Myocyte (in vitro differentiated cells): ENCODE results near the gene PGD. TPM values are rescaled to one million over a fixed set of nuclear protein-coding genes. Genes with fewer than 3 reads are reported as not detected.
"Not testable (repeated sequence)": the region's sequence is repeated elsewhere in the genome, so short reads cannot be mapped to it uniquely, and the experiment has no call there.

Experiments
- DNase-seq: peaks from one replicate; pipeline ENCODE4 v3.0.0-alpha.2; 2012; ENCODE audit warnings: low read depth
- total RNA-seq: library from RNA; depleted of rRNA; stranded (reverse); fragments of >200 nt; gene quantifications from 2 replicates; pipeline ENCODE4 v1.2.3, GENCODE V29; 2014

Gene PGD
- total RNA-seq, 1 donor from 2014 or later, result 165 TPM

DNA sequence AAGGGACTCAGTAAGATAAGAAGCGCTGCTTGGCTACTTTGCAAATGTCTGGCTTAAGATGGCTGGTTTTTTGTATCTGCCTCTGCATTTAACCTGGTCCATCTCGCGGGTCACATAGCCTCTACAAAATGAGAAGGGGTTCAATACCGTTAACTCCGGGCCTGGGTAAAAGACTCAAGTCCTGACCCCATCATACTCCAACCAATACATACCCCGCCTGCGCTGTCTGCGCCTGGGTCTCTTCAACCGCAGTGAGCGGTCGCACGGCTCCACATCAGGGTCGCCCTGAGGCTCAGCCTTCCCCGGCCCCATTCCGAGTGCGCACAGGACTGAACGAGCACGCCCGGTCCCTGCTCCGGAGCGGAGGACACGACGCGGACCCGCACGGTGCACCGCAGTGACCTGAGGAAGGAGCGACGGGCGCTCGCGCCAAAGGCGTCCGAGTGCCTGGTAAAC lies 558 bp upstream of the PGD start:
- no peak for DNase-seq

DNA sequence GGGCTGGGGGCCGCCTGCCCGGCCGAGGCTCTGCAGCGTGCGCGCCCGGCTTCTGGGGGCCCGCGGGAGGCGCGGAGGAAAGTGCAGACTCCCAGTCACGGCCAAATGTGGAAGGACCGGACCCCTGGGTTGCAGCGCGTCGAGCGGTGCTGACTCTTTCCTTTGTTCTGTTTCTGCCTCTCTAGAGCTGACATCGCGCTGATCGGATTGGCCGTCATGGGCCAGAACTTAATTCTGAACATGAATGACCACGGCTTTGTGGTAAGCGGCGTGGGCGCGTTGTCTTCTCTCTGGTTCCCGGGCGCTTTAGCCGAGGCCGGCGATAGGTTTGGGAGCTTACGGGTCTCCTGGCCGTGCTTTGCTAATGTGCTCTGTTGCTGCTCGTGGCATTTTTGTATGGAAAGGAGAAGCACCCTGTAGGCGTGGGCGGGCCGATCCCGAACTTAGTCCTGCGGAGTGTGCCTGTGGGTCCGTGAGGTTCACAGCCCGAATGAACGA lies 629 bp downstream of the PGD start:
- peak; percentile 57 for DNase-seq

DNA sequence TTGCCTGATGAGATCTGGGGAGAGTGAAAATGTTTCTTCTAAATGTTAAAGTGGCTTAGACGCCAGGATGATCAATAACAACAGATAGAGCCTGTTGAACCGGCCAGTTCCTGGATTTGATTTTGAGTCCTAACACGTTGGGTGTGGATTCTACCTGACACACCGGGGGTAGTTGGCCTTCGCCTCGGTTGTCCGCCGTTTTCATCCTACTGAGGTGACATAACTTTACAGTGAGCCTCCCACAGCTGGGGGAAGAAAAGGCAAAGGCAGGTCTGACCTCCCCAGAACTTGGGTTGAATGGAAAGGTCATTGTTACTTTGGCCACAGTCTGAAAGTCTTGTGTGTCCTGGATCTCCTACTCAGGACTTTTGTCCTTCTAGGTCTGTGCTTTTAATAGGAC lies 1.1 kb downstream of the PGD start:
- no peak for DNase-seq

DNA sequence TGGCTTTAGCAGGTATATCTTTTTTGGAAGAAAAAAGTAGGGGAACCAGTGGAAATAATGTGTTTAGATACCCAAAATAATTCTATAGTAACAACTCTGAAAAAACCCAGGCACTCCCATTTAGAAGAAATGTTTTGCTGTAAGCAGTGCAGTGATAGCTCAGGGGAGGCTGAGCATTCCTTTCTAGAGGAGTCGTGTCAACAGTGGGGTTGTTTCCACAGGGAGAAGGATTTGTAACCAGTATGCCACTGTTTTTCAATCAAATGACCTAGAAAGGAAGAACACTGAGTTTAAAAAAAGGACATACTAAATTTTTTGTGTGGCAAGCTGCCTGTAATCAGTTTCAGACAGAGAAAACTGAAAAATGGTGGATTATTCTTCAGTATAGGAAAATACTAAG lies 2.4 kb downstream of the PGD start:
- peak; percentile 38 for DNase-seq

DNA sequence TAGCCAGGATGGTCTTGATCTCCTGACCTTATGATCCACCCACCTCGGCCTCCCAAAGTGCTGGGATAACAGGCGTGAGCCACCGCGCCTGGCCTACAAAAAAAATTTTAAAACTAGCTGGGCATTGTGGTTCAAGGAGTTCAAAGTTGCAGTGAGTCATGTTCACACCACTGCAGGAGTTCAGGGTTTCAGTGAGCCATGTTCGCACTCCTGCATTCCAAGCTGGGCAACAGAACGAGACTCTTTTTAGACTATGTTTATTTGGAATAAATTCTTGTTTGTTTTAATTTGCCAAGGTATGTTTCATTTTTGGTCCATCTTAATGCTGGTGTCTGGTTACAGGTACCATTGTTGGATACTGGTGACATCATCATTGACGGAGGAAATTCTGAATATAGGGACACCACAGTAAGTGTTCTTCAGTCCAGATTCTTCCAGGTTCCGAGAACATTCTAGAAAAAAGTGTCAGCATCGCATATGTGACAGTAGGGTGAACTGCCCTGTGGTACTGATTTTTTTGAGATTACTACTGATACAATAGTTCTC lies 3.9 kb downstream of the PGD start:
- peak; percentile 35 for DNase-seq

DNA sequence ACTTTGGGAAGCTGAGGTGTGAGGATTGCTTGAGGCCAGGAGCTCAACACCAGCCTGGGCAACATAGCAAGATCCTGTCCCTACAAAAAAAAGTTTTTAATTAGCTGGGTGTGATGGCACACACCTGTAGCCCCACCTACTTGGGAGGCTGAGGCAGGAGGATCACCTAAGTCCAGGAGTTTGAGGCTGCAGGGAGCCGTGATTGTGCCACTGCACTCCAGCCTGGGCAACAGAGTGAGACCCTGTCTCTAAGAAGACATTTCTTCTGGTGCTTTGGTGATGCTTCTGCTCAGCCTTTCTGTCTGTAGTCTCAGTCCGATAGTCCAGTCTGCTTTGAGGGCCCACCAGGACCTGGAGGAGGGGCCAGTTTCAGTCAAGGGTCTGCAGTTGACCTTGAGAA lies 8.3 kb downstream of the PGD start:
- DNase-seq, result no peak

DNA sequence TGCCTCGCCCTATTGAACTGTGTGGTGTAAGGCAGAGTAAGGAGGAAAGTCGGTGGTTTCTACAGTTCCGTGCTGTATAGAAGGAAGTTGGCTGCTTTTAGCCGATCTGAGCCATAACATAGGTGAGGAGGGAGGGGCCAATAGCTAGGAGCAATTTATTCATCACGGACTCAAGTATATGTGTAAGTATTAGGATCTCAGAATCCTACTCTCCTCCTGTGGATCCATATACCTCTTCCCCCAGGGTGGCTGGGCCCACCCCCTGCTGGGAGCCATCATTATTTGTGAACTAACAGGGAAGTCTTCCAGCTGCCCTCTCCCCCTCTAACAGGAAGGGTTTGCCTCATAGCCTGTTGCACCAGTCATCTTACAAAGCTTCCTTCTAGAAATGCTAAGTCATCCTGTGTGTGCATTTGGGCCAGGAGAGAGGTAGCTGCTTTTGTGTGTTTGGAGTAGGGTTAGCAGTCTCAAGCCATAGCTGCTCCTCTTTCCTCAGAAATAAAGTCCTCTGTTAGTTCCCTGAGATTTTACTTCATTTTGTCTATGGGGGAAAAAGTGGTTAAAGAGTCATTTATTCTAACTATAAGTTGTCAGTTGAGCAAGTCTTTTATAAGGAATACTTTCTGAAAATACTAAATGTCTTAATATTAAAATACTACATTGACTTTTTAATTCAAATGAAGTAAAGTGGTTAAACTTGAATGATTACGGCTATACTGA lies 16.5 kb downstream of the PGD start:
- DNase-seq, result peak; percentile 22

DNA sequence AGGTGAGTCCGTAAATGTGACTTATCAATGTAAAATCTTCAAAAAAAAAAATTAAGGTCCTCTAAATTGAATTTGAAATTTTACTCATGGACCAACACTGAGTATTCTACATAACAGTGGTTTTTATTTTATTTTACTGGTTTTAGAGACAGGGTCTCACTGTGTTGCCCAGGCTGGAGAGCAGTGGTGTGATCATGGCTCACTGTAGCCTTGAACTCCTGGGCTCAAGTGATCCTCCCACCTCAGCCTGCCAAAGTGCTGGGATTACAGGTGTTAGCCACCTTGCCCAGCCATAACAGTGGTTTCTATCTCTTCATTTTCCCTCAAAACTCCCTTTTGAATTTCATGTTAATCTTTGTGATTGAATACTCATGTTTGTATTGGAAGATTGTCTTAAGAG lies 17.1 kb downstream of the PGD start:
- DNase-seq, result not testable (repeated sequence)

DNA sequence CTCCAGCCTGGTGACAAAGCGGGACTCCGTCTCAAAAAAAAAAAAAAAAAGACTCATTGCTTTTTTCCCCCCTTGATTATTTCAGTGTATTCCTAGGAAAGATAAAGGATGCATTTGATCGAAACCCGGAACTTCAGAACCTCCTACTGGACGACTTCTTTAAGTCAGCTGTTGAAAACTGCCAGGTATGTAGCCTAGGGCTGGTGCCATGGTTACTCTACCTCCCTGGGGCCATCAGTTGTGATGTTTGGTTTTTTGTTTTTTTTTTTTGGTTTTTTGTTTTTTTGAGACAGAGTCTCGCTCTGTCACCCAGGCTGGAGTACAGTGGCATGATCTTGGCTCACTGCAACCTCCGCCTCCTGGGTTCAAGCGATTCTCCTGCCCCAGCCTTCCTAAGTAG lies 19.9 kb downstream of the PGD start:
- DNase-seq, result not testable (repeated sequence)

DNA sequence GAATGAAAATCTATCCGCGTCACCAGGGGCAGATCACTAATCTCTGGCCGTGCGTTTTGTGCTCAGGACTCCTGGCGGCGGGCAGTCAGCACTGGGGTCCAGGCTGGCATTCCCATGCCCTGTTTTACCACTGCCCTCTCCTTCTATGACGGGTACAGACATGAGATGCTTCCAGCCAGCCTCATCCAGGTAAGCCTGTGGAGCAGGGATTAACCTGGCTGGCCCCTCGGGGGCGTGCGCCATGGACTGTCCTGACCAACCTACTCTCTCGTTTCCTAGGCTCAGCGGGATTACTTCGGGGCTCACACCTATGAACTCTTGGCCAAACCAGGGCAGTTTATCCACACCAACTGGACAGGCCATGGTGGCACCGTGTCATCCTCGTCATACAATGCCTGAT lies 20.5 kb downstream of the PGD start:
- DNase-seq, result no peak

DNA sequence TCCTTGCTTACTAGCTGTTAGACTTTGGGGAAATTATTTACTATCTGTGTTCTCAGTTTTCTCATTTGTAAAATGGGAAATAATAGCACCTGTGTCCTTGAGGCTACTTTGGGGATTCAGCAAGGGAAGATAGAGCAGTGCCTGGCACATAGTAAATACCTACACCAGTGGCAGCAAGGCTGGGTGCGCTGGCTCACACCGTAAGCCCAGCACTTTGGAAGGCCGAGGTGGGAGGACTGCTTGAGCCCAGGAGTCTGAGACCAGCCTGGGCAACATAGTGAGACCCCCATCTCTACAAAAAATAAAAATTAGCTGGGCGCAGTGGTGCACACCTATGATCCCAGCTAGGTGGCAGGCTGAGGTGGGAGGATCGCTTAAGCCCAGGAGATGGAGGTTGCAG lies 22.8 kb downstream of the PGD start:
- DNase-seq, result no peak

DNA sequence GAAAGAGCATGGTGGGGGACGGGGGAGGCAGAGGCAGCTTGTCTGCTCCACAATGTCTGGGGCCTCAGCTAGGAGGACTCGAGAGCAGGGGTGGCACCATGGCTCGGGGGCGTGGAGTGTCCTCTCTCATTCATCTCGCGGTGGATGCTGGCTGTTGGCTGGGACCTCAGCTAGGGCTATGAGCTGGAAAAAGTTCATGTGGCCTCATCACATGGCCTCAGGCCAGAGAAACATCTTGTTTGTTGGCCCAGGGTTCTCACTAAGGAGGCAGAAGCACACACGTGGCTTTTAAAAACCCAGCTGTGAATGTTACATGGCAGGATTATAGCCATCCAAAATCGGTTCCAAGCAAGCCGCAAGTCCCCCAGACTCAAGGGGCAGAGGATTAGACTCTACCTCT lies 25.2 kb downstream of the PGD start:
- peak; percentile 37 for DNase-seq

DNA sequence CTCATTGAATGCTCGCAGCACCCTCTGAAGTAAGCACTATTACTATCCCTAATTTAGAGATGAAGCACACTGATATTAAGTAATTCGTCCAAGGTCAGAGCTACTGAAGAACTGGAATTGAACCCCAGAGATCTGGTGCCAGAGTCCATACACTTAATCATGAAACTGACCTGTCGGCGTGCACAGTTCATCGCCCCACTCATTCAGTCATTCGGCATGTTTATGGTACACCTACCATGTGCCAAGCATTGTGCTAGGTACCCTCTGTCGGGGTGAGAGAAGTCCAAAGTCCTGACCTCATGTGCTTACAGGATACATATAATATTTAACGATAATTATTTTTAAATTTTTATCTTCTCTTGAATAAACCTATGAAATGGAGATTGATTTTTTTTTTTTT lies 25.8 kb downstream of the PGD start:
- DNase-seq, result no peak

DNA sequence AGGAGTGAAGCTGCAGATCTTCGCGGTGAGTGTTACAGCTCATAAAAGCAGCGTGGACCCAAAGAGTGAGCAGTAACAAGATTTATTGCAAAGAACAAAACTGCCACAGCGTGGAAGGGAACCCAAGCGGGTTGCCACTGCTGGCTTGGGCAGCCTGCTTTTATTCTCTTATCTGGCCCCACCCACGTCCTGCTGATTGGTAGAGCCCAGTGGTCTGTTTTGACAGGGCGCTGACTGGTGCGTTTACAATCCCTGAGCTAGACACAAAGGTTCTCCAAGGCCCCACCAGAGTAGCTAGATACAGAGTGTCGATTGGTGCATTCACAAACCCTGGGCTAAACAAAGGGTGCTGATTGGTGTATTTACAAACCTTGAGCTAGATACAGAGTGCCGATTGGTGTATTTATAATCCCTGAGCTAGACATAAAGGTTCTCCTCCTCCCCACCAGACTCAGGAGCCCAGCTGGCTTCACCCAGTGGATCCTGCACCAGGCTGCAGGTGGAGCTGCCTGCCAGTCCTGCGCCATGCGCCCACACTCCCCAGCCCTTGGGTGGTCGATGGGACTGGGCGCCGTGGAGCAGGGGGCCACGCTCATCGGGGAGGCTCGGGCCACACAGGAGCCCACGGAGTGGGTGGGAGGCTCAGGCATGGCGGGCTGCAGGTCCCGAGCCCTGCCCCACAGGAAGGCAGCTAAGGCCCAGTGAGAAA lies 27.1 kb downstream of the PGD start:
- not testable (repeated sequence) for DNase-seq

DNA sequence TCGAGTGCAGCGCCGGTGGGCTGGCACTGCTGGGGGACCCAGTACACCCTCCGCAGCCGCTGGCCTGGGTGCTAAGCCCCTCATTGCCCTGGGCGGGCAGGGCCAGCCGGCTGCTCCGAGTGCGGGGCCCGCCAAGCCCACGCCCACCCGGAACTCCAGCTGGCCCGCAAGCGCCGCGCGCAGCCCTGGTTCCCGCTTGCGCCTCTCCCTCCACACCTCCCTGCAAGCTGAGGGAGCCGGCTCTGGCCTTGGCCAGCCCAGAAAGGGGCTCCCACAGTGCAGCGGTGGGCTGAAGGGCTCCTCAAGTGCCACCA lies 27.6 kb downstream of the PGD start:
- not testable (repeated sequence) for DNase-seq

DNA sequence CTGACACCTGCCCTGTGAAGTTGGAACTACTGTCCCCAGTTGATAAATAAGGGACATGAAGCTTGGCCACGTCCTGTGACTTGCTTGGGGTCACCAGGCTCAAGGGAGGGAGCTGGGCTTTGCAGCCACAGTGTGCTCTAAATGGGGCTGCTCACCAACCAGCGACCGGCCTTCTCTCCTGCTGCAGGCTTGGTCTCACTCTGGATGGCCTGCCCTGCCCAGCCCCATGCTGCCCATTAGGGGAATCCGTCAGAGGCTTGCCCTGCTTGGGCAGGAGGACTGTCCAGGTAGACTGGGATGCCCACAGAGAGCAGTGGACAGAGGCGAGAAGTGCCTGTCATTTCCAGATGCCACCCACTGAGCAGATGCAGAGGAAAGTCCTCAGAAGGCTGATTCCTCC lies 30.1 kb downstream of the PGD start:
- no peak for DNase-seq

DNA sequence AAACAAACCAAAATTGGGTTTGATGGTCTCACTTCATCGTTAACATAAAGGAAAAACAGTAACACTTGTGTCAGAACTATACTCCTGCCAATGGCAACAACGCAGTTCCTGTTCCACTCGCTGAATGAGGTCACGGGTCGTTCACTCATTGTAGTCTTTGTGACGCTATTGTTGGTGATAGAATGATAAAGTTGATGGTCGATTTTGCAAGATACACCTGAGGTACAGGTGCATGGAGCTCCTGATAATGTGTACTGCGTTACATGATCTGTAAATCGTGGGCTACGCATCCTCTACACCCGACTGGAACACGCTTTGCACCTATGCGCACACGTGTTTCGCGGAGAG lies 31.0 kb downstream of the PGD start:
- DNase-seq, result no peak

DNA sequence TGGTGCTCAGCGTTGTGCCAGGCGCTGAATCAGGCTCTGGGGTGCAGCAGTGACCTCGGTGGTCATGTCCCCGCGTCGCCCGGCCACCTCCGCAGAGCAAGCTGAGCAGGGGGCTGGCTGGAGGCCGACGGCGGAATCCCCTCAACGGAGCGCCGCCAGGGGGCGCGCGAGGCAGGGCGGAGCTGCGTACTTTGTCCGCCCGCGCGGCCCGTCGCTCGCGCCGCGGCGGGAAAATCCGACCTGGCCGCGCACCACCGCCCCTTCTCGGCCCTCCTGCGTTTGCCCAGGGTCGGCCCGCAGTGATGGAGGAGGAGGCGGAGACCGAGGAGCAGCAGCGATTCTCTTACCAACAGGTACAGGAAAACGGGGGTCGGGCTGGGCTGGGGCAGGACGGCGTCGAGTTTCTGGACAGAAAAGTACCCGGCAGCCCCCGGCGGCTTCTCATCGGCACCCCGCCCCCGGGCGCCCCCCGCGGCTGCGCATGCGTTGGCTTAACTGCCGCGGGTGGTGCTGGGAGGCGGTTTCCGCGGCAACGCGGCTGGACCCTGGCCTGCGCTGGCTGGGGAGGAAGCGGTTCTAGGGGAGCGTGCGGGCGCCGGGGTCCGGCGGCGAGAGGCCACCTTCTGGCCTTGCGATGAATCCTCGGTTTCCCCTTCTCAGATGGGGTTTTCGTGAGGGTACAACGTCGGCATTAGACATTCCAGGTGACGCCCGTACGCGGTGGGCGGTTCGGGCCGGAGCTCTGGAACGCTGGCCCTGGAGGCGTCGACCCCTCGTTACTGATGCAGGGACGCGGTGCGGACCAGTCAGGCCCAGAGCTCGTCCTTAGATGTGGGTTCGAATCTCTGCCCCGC lies 31.6 kb downstream of the PGD start, which contains the start of gene CENPS:
TSS of gene CENPS (plus strand) at position 218 of the 854 bp plus-strand sequence. CDS start at position 303, 85 bp downstream.
- DNase-seq, result peak; percentile 93

DNA sequence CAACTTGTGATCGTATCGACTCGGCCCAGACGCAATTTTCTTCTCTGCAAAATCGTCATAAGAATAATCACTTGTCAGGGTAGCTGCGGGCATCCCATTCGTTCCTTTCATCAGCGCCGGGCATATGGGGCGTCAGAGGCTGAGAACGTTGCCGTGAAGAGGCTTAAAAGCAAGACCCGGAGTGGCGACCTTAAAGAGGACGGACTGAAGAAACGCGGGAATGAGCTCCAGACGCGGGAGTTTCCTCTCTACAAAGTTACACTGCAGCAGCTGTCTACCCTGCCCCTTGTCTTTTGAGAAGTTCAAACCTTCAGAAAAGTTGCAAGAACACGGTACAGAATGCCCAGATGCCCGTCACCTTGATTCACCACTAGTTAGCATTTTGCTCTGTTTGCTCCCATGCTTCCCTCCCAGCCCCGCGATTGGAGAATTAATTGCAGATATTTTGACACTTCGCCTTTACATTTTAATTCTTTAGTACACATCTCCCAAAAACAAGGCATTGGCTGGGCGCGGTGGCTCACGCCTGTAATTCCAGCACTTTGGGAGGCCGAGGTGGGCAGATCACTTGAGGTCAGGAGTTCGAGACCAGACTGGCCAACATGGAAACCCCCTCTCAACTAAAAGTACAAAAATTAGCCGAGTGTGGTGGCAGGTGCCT lies 32.3 kb downstream of the PGD start:
- DNase-seq, result no peak

DNA sequence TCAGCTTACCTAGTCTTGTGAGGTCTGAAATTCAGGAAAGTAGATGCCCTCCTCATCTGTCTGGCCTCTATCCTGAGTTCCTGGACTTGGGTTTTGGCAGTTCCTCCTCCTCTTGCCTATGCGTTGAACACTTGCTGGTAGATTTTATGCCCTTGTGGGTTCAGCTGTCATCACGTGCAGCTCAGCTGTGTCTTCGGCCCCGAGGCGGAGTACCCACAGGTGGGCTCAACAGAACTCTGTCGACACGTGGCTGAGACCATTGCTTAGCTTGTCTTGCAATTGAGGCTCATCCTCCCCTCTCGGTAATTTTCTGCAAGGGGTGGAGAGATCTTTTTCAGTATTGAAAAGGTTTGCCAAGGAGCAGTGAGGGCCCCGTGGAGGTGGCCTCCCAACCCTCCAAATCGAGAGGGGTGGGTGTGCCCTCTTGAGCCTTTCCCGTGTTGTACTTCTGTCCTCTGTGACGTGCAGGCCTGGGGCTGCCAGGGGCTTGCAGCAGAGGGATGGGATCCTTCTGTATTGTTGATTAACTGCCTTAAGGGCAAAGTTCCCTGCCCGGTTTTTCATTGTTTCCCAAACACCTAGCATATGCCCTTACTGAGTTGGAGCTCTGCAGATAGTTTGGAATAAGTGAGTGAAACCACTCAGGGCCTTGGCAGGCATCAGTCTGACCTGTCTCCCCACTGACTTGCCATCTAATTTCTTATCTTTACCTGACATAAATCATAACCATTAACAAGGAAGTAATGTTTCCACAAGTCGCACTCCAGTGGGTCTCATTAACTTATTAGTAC lies 34.2 kb downstream of the PGD start:
- no peak for DNase-seq
